GM12873 (cell line): ENCODE results near the gene TSPAN12.

Source experiments
- CTCF ChIP-seq: IDR thresholded peaks from 2 replicates; pipeline ENCODE4 v1.5.1; 2012; ENCODE audit warnings: low read depth, mild to moderate bottlenecking, moderate library complexity, low read length, control low read depth; ENCODE audit not compliant: insufficient read depth; ENCODE audit errors: missing control alignments

The TSPAN12 gene

GRCh38 chr7:120738816-120739215 is 119.1 kb downstream of the TSPAN12 start:
- no peak for TF ChIP-seq CTCF
